Breast epithelium (tissue), 4 donors: ENCODE data around the gene RND3. TPM values are rescaled to one million over a fixed set of nuclear protein-coding genes. Genes with fewer than 3 reads are reported as not detected.

Source experiments
- DNase-seq, 2 donors: peaks; one replicate each; pipeline ENCODE4 v3.0.0-alpha.2; 2019; ENCODE audit warnings: low spot score in 2 of 2
- H3K27ac ChIP-seq, 2 donors: fragments of 200-600 bp; sonication (generic) in 1 of 2; one replicate each; pipeline ENCODE4 v1.5.1; 2016 to 2019; ENCODE audit warnings: mild to moderate bottlenecking in 1 of 2
- H3K27me3 ChIP-seq, 2 donors: fragments of 200-600 bp; sonication (generic) in 1 of 2; one replicate each; pipeline versions ENCODE4 v1.5.1 to v1.6.0; 2017 to 2019; ENCODE audit warnings: control low read depth in 1 of 2, mild to moderate bottlenecking in 1 of 2
- H3K36me3 ChIP-seq: fragments of 200-600 bp; one replicate; pipeline ENCODE4 v1.5.1; 2019
- H3K4me1 ChIP-seq, 2 donors: fragments of 200-600 bp; sonication (generic); one replicate each; pipeline ENCODE4 v1.5.1; 2016 to 2019; ENCODE audit warnings: control low read depth in 1 of 2
- H3K4me3 ChIP-seq, 3 donors: fragments of 200-600 bp; sonication (generic); 1 replicate in 2 of 3; 2 replicates in 1 of 3; pipeline ENCODE4 v1.5.1; 2016 to 2019; ENCODE audit warnings: mild to moderate bottlenecking in 3 of 3, moderate library complexity in 2 of 3
- H3K9me3 ChIP-seq, 2 donors: fragments of 200-600 bp; sonication (generic) in 1 of 2; one replicate each; pipeline ENCODE4 v1.5.1; 2016 to 2019; ENCODE audit warnings: control low read depth in 1 of 2
- POLR2A ChIP-seq: fragments of 450-650 bp; IDR thresholded peaks from one replicate; pipeline ENCODE4 v1.6.1; 2016; ENCODE audit warnings: antibody characterized with exemption, mild to moderate bottlenecking, moderate library complexity
- POLR2AphosphoS5 ChIP-seq, 3 donors: sonication (generic); formaldehyde crosslinking; IDR thresholded peaks; one replicate each; pipeline ENCODE4 v1.6.1; 2017; ENCODE audit warnings: antibody characterized with exemption in 3 of 3
- intact Hi-C: fragments of 100-400 bp; cut with DNase I; formaldehyde crosslinking; loops from one replicate; pipeline ENCODE4 v1.15.1; 2023; ENCODE audit warnings: low total_unique reads
- total RNA-seq, 3 donors: library from RNA; depleted of rRNA; stranded (reverse); fragments of >200 nt; gene quantifications; one replicate each; pipeline ENCODE4 v1.1.0, GENCODE V29; 2016
- TF ChIP-seq, protein P1 (sequence below), 3 donors: fragments of 450-650 bp; IDR thresholded peaks; one replicate each; pipeline ENCODE4 v1.5.1; 2016 to 2017; ENCODE audit warnings: antibody characterized with exemption in 3 of 3, mild to moderate bottlenecking in 3 of 3, moderate library complexity in 3 of 3

Gene RND3
- total RNA-seq, 3 donors from 2014 or later = 89.1 to 105 (median 98.0) TPM

DNA sequence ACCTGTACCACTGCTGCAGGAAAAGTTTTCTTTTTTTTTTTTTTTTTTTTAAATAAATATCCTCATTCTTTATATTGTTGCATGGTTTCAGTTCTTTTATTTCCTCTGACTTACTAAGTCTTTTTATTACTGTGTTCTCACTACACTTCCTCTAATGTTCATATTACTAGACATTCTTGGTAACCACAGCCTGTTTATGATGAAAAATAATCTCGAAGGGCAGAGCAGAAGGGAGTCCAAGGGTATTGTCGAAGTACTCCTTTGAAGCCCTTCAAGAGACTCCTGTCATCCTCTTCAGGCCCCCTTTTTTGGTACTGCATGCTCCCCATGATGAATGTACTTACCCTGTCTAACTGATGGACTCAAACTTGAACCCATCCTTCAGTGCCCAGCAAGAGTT is 61.2 kb downstream of the RND3 start:
- DNase-seq = no peak
- Histone ChIP-seq H3K4me3 (no peak overlapping the region), H3K9me3 (no peaks in the 10 kb centered on the region), H3K27me3 (no peaks in the 10 kb centered on the region), H3K27ac (no peak overlapping the region), H3K36me3 (no peaks in the 10 kb centered on the region), H3K4me1 (no peaks in the 10 kb centered on the region)
- TF ChIP-seq, protein P1, sequence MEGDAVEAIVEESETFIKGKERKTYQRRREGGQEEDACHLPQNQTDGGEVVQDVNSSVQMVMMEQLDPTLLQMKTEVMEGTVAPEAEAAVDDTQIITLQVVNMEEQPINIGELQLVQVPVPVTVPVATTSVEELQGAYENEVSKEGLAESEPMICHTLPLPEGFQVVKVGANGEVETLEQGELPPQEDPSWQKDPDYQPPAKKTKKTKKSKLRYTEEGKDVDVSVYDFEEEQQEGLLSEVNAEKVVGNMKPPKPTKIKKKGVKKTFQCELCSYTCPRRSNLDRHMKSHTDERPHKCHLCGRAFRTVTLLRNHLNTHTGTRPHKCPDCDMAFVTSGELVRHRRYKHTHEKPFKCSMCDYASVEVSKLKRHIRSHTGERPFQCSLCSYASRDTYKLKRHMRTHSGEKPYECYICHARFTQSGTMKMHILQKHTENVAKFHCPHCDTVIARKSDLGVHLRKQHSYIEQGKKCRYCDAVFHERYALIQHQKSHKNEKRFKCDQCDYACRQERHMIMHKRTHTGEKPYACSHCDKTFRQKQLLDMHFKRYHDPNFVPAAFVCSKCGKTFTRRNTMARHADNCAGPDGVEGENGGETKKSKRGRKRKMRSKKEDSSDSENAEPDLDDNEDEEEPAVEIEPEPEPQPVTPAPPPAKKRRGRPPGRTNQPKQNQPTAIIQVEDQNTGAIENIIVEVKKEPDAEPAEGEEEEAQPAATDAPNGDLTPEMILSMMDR (IDR thresholded peaks at IDR 0.05) = no peak
- TF ChIP-seq POLR2AphosphoS5 (IDR thresholded peaks at IDR 0.05) (no peak), POLR2A (no peak)
- intact Hi-C loops = no loop called here

DNA sequence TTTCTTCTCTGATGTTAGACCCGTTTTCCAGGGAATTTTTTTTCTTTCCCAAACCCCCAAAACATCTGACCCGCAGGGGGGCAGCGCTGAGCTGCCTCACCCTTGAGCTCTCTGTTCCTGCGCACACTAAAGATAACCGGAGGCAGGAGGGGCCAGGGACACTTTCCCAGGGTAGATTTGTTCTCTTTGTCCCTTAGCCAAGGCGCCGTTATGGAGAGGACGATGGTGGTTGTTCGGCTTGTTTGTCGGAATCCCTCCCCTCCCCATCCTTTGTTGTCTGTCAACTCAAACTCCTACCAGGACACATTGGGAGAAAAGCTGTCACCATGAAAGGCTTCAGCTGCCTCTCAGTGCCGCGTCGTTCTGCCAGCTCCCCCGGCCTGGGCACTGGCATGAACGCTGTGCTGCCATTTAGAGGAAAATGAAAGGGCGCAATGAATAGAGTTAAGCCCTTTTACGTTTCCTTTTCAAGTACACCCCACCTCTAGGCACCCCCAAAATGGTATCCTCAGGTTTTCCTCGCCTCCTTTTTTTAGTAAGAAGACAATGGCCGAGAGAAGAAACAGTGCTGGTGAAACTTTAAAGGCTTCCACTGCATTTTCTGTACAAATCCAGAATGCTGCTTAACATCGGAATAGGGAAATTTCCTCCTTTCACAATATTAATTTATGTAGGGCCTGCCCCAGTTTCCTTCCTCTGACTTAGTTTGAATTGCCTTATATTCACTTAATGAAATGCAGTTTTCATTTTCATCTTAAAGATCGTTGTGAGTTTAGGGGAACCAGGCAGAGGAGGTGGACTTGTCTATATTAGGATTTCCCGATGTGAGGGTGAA is 62.1 kb downstream of the RND3 start:
- Histone ChIP-seq H3K9me3 (no peaks in the 10 kb centered on the region), H3K27ac (no peak overlapping the region), H3K4me3 (no peak overlapping the region), H3K4me1 (no peaks in the 10 kb centered on the region), H3K27me3 (no peaks in the 10 kb centered on the region), H3K36me3 (no peaks in the 10 kb centered on the region)
- TF ChIP-seq, protein P1 (IDR thresholded peaks at IDR 0.05) = no peak
- no peak for TF ChIP-seq POLR2AphosphoS5 (IDR thresholded peaks at IDR 0.05)
- intact Hi-C loops = no loop called here
- DNase-seq = no peak

DNA sequence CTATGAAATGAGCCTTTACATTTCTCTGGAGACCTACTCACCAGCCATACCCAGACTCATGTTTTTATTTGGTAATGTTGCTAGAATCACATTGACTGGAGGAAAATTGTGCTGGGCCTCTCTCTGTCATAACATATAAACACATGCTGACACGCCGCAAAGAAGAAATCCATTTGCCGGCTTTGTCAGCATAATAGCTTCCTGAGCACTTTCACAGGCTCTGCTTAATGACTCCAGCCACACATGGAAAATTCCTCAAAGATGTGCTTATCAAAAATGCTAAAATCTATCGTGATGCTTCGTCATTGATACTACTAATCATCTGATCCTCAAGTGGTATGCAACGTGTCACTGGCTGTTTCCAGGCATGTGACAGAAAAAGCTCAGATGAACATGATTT is 63.1 kb downstream of the RND3 start:
- Histone ChIP-seq H3K27me3 (no peaks in the 10 kb centered on the region), H3K36me3 (no peaks in the 10 kb centered on the region), H3K4me3 (no peak overlapping the region), H3K4me1 (no peaks in the 10 kb centered on the region), H3K27ac (no peak overlapping the region), H3K9me3 (no peaks in the 10 kb centered on the region)
- intact Hi-C loops = no loop called here
- no peak for TF ChIP-seq POLR2A
- TF ChIP-seq, protein P1 (IDR thresholded peaks at IDR 0.05) = no peak
- TF ChIP-seq POLR2AphosphoS5 (IDR thresholded peaks at IDR 0.05) = no peak
- no peak for DNase-seq

DNA sequence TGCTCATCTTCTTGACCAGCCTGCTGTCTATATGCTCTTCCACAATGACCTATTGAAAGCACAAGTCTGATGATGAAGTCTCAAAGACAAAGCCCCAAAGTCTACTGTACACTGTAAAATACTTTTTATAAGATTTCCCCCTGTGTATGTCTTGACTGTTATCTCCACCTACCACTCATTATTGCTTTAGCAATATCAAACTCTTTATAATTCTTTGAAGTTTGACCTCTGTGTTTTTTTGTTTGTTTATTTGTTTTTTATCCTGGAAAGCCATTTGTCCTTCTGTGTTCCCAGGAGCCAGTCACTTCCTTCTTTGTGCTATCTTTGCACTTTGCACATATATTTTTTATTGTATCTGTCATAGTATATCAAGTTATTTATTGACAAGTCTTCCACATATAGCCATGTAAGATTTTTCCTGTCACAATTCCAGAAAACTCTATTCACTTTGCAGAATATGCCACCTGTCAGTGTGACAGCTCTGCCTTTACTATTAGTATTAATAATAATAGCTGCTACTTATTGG is 66.3 kb downstream of the RND3 start:
- intact Hi-C loops = no loop called here
- TF ChIP-seq, protein P1 (IDR thresholded peaks at IDR 0.05) = no peak
- TF ChIP-seq POLR2A (no peak), POLR2AphosphoS5 (IDR thresholded peaks at IDR 0.05) (no peak)
- Histone ChIP-seq H3K27me3 (no peaks in the 10 kb centered on the region), H3K4me3 (no peak overlapping the region), H3K4me1 (no peaks in the 10 kb centered on the region), H3K36me3 (no peaks in the 10 kb centered on the region), H3K9me3 (no peaks in the 10 kb centered on the region), H3K27ac (no peak overlapping the region)
- DNase-seq = no peak

DNA sequence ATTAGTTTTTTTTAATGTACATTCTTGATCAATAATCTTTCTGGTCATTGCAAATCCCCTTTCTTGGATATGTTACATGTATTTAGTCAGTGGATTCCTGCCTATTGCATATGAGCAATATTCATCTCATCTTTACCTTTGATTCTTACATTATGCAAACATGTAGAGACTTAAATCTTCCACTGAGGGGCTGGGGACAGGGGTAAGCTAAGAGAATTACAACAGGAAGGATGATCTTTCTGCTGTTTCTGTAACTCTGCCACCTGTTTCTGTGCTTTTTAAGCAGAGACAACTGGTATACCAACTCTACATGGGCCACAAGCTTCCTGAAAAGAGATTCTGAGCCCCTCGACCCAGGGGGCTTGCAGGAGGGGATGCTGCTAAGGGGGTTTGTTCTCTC is 68.6 kb downstream of the RND3 start:
- intact Hi-C loops = no loop called here
- no peaks in the 10 kb centered on the region for H3K9me3 ChIP-seq
- no peak for TF ChIP-seq POLR2AphosphoS5 (IDR thresholded peaks at IDR 0.05)
- TF ChIP-seq POLR2A = no peak
- TF ChIP-seq, protein P1 (IDR thresholded peaks at IDR 0.05) = no peak
- no peaks in the 10 kb centered on the region for H3K36me3 ChIP-seq
- no peak overlapping the region for H3K27ac ChIP-seq
- no peaks in the 10 kb centered on the region for H3K27me3 ChIP-seq
- H3K4me3 ChIP-seq = no peak overlapping the region
- no peak for DNase-seq
- no peaks in the 10 kb centered on the region for H3K4me1 ChIP-seq
